Measurements from ENCODE around the gene HLA-DMB. TPM values are rescaled to one million over a fixed set of nuclear protein-coding genes. Genes with fewer than 3 reads are reported as not detected.

HLA-DMB gene
- total RNA-seq (2022; extraction: Qiagen RNA extraction; ENCODE audit: low read depth), result 1.1 to 2.3 TPM (median 1.4 TPM) in 5 replicates

GRCh38 chr6:32940656-32941213 is at the start of gene HLA-DMB:
Gene HLA-DMB (minus strand): TSS chr6:32941028. CDS start chr6:32940807, 221 bp downstream.

GRCh38 chr6:32968093-32968866 is 27.5 kb upstream of the HLA-DMB start, which contains the start of gene BRD2:
Gene BRD2 (plus strand): TSS chr6:32968594. CDS start chr6:32972899, 4,305 bp downstream.

GRCh38 chr6:32952817-32953739 is 12.2 kb upstream of the HLA-DMB start, which contains the start of gene HLA-DMA:
Gene HLA-DMA (minus strand): TSS chr6:32953097. CDS start chr6:32953036, 61 bp downstream.

Other genes with a start within 250 kb of the HLA-DMB start
- not detected in 5 replicates for gene HLA-DQA2, start 199.6 kb downstream of the HLA-DMB start, total RNA-seq (2022; extraction: Qiagen RNA extraction; ENCODE audit: low read depth)
- not detected in 5 replicates for gene HLA-DQB2, start 177.5 kb downstream of the HLA-DMB start, total RNA-seq (2022; extraction: Qiagen RNA extraction; ENCODE audit: low read depth)
- gene HLA-DOB, start 124.0 kb downstream of the HLA-DMB start, total RNA-seq (2022; extraction: Qiagen RNA extraction; ENCODE audit: low read depth), result 0.18 to 0.36 TPM (median 0.30 TPM) in 4 of 5 replicates, not detected in the other
- 13.2 to 21.8 TPM (median 16.8 TPM) in 5 replicates for gene TAP2, start 102.3 kb downstream of the HLA-DMB start, total RNA-seq (2022; extraction: Qiagen RNA extraction; ENCODE audit: low read depth)
- gene PSMB8, start 97.0 kb downstream of the HLA-DMB start, total RNA-seq (2022; extraction: Qiagen RNA extraction; ENCODE audit: low read depth), result 18.2 to 24.9 TPM (median 19.5 TPM) in 5 replicates
- gene TAP1, start 87.3 kb downstream of the HLA-DMB start, total RNA-seq (2022; extraction: Qiagen RNA extraction; ENCODE audit: low read depth), result 34.1 to 42.0 TPM (median 39.9 TPM) in 5 replicates
- gene PSMB9, start 86.8 kb downstream of the HLA-DMB start, total RNA-seq (2022; extraction: Qiagen RNA extraction; ENCODE audit: low read depth), result 15.8 to 26.0 TPM (median 18.9 TPM) in 5 replicates
- gene HLA-DMA, start 12.1 kb upstream of the HLA-DMB start, total RNA-seq (2022; extraction: Qiagen RNA extraction; ENCODE audit: low read depth), result 2.4 to 4.1 TPM (median 2.5 TPM) in 5 replicates
- 110 to 139 TPM (median 125 TPM) in 5 replicates for gene BRD2, start 27.6 kb upstream of the HLA-DMB start, total RNA-seq (2022; extraction: Qiagen RNA extraction; ENCODE audit: low read depth)
- gene HLA-DOA, start 68.6 kb upstream of the HLA-DMB start, total RNA-seq (2022; extraction: Qiagen RNA extraction; ENCODE audit: low read depth), result 0.03 to 0.14 TPM in 2 of 5 replicates, not detected in the others
- gene HLA-DPA1, start 132.6 kb upstream of the HLA-DMB start, total RNA-seq (2022; extraction: Qiagen RNA extraction; ENCODE audit: low read depth), result not detected in 5 replicates
- gene HLA-DPB1, start 135.0 kb upstream of the HLA-DMB start, total RNA-seq (2022; extraction: Qiagen RNA extraction; ENCODE audit: low read depth), result not detected in 5 replicates

All from A549 treated with GW870086 at 1 μM for 4 hours (cell line).